Activated T-cell treated with anti-CD3 and anti-CD28 coated beads, Interleukin-2, amount 50 U/mL, for 72 hours (primary cell): ENCODE data around the gene ZNF506. TPM values are rescaled to one million over a fixed set of nuclear protein-coding genes. Genes with fewer than 3 reads are reported as not detected.
"Not testable (repeated sequence)": the region's sequence is repeated elsewhere in the genome, so short reads cannot be mapped to it uniquely, and the experiment has no call there.

ENCODE experiments used
- ATAC-seq, 2 donors: fragments of 150-1000 bp; cut with Tn5 transposase; replicated peaks in 1 of 2; 2 replicates each; pipeline ENCODE4 v1.10.0; 2021; ENCODE audit warnings: moderate library complexity in 2 of 2, mild to moderate bottlenecking in 1 of 2
- DNase-seq, 2 donors: peaks; one replicate each; pipeline ENCODE4 v3.0.0; 2021 to 2022; ENCODE audit warnings: mixed read lengths in 1 of 2
- H3K27ac Mint-ChIP-seq: one replicate; pipeline ENCODE4 v1.8.0; 2022; ENCODE audit warnings: mild to moderate bottlenecking, moderate library complexity, mixed read lengths
- H3K27me3 Mint-ChIP-seq: one replicate; pipeline ENCODE4 v1.8.0; 2022; ENCODE audit warnings: low read depth, mixed read lengths
- H3K36me3 Mint-ChIP-seq, 2 donors: one replicate each; pipeline ENCODE4 v1.8.0; 2022; ENCODE audit warnings: mixed read lengths in 2 of 2, mild to moderate bottlenecking in 1 of 2; ENCODE audit not compliant: insufficient read depth in 2 of 2
- H3K4me1 Mint-ChIP-seq: one replicate; pipeline ENCODE4 v1.8.0; 2022; ENCODE audit warnings: low read depth, mixed read lengths
- H3K4me3 Mint-ChIP-seq, 2 donors: one replicate each; pipeline ENCODE4 v1.8.0; 2022; ENCODE audit warnings: mild to moderate bottlenecking in 2 of 2, mixed read lengths in 2 of 2, moderate library complexity in 2 of 2
- H3K9me3 Mint-ChIP-seq, 2 donors: one replicate each; pipeline ENCODE4 v1.8.0; 2022; ENCODE audit warnings: mixed read lengths in 2 of 2
- total RNA-seq, 2 donors: library from RNA; stranded (reverse); gene quantifications; one replicate each; pipeline ENCODE4 v1.2.3, GENCODE V29; 2022

The ZNF506 gene
- total RNA-seq, 2 donors from 2014 or later: 66.0 to 68.9 TPM

- Mint-ChIP-seq H3K4me1 (peaks cover 56% of the 10 kb centered on the region), H3K27me3 (no peaks in the 10 kb centered on the region), H3K27ac (peak overlapping the region; percentile 72), H3K4me3 (peak overlapping the region; percentile 91 to 92), H3K36me3 (peaks cover 17 to 34% of the 10 kb centered on the region in 2 donors), H3K9me3 (peaks cover 8% of the 10 kb centered on the region in 2 donors)
- no peak for DNase-seq
- peak; percentile 1 to 21 for ATAC-seq
Observed at GRCh38 chr19:19775891-19776205, 45.7 kb downstream of the ZNF506 start.

GRCh38 chr19:19774354-19775033, 47.1 kb downstream of the ZNF506 start:
- Mint-ChIP-seq H3K36me3 (peaks cover 13 to 22% of the 10 kb centered on the region in 2 donors), H3K27ac (no peak overlapping the region), H3K27me3 (no peaks in the 10 kb centered on the region), H3K4me1 (peaks cover 44% of the 10 kb centered on the region), H3K9me3 (peaks cover 5 to 6% of the 10 kb centered on the region in 2 donors), H3K4me3 (peak overlapping the region; percentile 20 to 49)
- ATAC-seq: no peak
- no peak for DNase-seq

- H3K27me3 Mint-ChIP-seq, H3K27ac Mint-ChIP-seq, H3K9me3 Mint-ChIP-seq, H3K36me3 Mint-ChIP-seq, DNase-seq, ATAC-seq, H3K4me3 Mint-ChIP-seq: not testable (repeated sequence)
- H3K4me1 Mint-ChIP-seq: peaks cover 21% of the 10 kb centered on the region
Observed at GRCh38 chr19:19771963-19772362, 49.6 kb downstream of the ZNF506 start.

- not testable (repeated sequence) for H3K27ac Mint-ChIP-seq, H3K36me3 Mint-ChIP-seq, H3K27me3 Mint-ChIP-seq, H3K4me3 Mint-ChIP-seq, ATAC-seq, DNase-seq, H3K9me3 Mint-ChIP-seq
- H3K4me1 Mint-ChIP-seq: peaks cover 16% of the 10 kb centered on the region
Observed at GRCh38 chr19:19769971-19770370, 51.6 kb downstream of the ZNF506 start.

- no peak for ATAC-seq
- no peak overlapping the region for H3K27ac Mint-ChIP-seq
- peaks cover 0 to 4% of the 10 kb centered on the region in 2 donors for H3K9me3 Mint-ChIP-seq
Observed at GRCh38 chr19:19758164-19758563, 63.4 kb downstream of the ZNF506 start.

GRCh38 chr19:19752760-19753403, 68.7 kb downstream of the ZNF506 start:
- Mint-ChIP-seq H3K9me3 (no peaks in the 10 kb centered on the region), H3K4me3 (no peak overlapping the region), H3K4me1 (no peaks in the 10 kb centered on the region), H3K36me3 (no peaks in the 10 kb centered on the region), H3K27ac (no peak overlapping the region), H3K27me3 (no peaks in the 10 kb centered on the region)
- DNase-seq (no peak), ATAC-seq (no peak)

More at GRCh38 chr19:19758164-19758563, 63.4 kb downstream of the ZNF506 start:
- Mint-ChIP-seq H3K4me3 (no peak overlapping the region), H3K36me3 (peaks cover 0 to 4% of the 10 kb centered on the region in 2 donors), H3K4me1 (no peaks in the 10 kb centered on the region), H3K27me3 (no peaks in the 10 kb centered on the region)
- DNase-seq: no peak

- H3K4me3 Mint-ChIP-seq: no peak overlapping the region
- DNase-seq: no peak
- no peaks in the 10 kb centered on the region for H3K27me3 Mint-ChIP-seq
- H3K4me1 Mint-ChIP-seq: no peaks in the 10 kb centered on the region
- ATAC-seq: no peak
- no peak overlapping the region for H3K27ac Mint-ChIP-seq
- H3K36me3 Mint-ChIP-seq: no peaks in the 10 kb centered on the region
- H3K9me3 Mint-ChIP-seq: no peaks in the 10 kb centered on the region
Observed at GRCh38 chr19:19751846-19752245, 69.7 kb downstream of the ZNF506 start.

- Mint-ChIP-seq H3K27ac (no peak overlapping the region), H3K36me3 (no peaks in the 10 kb centered on the region), H3K4me1 (no peaks in the 10 kb centered on the region), H3K27me3 (no peaks in the 10 kb centered on the region), H3K4me3 (no peak overlapping the region), H3K9me3 (no peaks in the 10 kb centered on the region)
- DNase-seq: no peak
- no peak for ATAC-seq
Observed at GRCh38 chr19:19750842-19751790, 70.4 kb downstream of the ZNF506 start.

- Mint-ChIP-seq H3K36me3 (no peaks in the 10 kb centered on the region), H3K4me3 (no peak overlapping the region), H3K27me3 (no peaks in the 10 kb centered on the region), H3K9me3 (no peaks in the 10 kb centered on the region), H3K4me1 (no peaks in the 10 kb centered on the region), H3K27ac (no peak overlapping the region)
- ATAC-seq: no peak
- no peak for DNase-seq
Observed at GRCh38 chr19:19749908-19750841, 71.4 kb downstream of the ZNF506 start.

- Mint-ChIP-seq H3K36me3 (no peaks in the 10 kb centered on the region), H3K4me3 (no peak overlapping the region), H3K4me1 (no peaks in the 10 kb centered on the region), H3K27me3 (no peaks in the 10 kb centered on the region), H3K27ac (no peak overlapping the region), H3K9me3 (no peaks in the 10 kb centered on the region)
- ATAC-seq (no peak), DNase-seq (no peak)
Observed at GRCh38 chr19:19749117-19749907, 72.2 kb downstream of the ZNF506 start.

- ATAC-seq (no peak), DNase-seq (no peak)
- Mint-ChIP-seq H3K36me3 (no peaks in the 10 kb centered on the region), H3K9me3 (no peaks in the 10 kb centered on the region), H3K4me3 (no peak overlapping the region), H3K27ac (no peak overlapping the region), H3K4me1 (no peaks in the 10 kb centered on the region), H3K27me3 (no peaks in the 10 kb centered on the region)
Observed at GRCh38 chr19:19748249-19748938, 73.2 kb downstream of the ZNF506 start.
